SK-N-SH (cell line): ENCODE measurements around the gene RERG. TPM values are rescaled to one million over a fixed set of nuclear protein-coding genes. Genes with fewer than 3 reads are reported as not detected.

Experiments
- CTCF ChIA-PET: fragments of 300-600, 350-600 bp; formaldehyde crosslinking; extraction: SDS; loops from one replicate; lab custom pipeline; 2021; lab: Yijun Ruan, JAX
- POLR2A ChIA-PET: fragments of 350-600 bp; sonication (Branson Sonifier 250); formaldehyde crosslinking; extraction: SDS; loops from one replicate; lab custom pipeline; 2020; ENCODE audit warnings: antibody characterized with exemption, inconsistent platforms; lab: Yijun Ruan, JAX
- DNase-seq: peaks from one replicate; pipeline ENCODE4 v3.0.0; 2012
- H2AFZ ChIP-seq: fragments of 200-600 bp; sonication (generic); 2 replicates; pipeline ENCODE4 v1.8.1; 2016; ENCODE audit warnings: antibody characterized with exemption, mild to moderate bottlenecking, low read depth
- H3F3A ChIP-seq: fragments of 200-600 bp; sonication (generic); replicated peaks from 2 replicates; pipeline ENCODE3; 2016; ENCODE audit warnings: antibody characterized with exemption, mild to moderate bottlenecking; ENCODE audit not compliant: insufficient read depth
- H3K27ac ChIP-seq, 2 experiments: fragments of 200-500 bp in 1 of 2; fragments of 200-600 bp in 1 of 2; sonication (Bioruptor generic) in 1 of 2; sonication (generic), shearing (Covaris generic) in 1 of 2; 2 replicates each; pipeline versions ENCODE4 v1.5.1 to v1.6.1; 2014 to 2016; ENCODE audit warnings: low read depth in 2 of 2, inconsistent platforms in 1 of 2, low read length in 1 of 2, mild to moderate bottlenecking in 1 of 2, mixed read lengths in 1 of 2
- H3K27me3 ChIP-seq: fragments of 200-600 bp; sonication (generic), shearing (Covaris generic); 2 replicates; pipeline ENCODE4 v1.6.1; 2016; ENCODE audit warnings: mixed run types; ENCODE audit not compliant: insufficient read depth
- H3K36me3 ChIP-seq, 2 experiments: fragments of 200-500 bp in 1 of 2; fragments of 200-600 bp in 1 of 2; sonication (Bioruptor generic) in 1 of 2; sonication (generic) in 1 of 2; replicated peaks in 1 of 2; 2 replicates each; pipeline versions ENCODE3 to v1.5.1; 2014 to 2016; ENCODE audit warnings: low read length in 1 of 2, mild to moderate bottlenecking in 1 of 2; ENCODE audit not compliant: insufficient read depth in 2 of 2, control insufficient read depth in 1 of 2
- H3K4me1 ChIP-seq, 2 experiments: fragments of 200-500 bp in 1 of 2; fragments of 200-600 bp in 1 of 2; sonication (Bioruptor generic) in 1 of 2; sonication (generic), shearing (Covaris generic) in 1 of 2; 2 replicates each; pipeline versions ENCODE4 v1.5.1 to v1.6.1; 2014 to 2016; ENCODE audit warnings: low read depth in 1 of 2, low read length in 1 of 2, mixed run types in 1 of 2; ENCODE audit not compliant: insufficient read depth in 2 of 2, control insufficient read depth in 1 of 2
- H3K4me2 ChIP-seq: fragments of 200-600 bp; sonication (generic), shearing (Covaris generic); 2 replicates; pipeline ENCODE4 v1.6.1; 2017; ENCODE audit warnings: mixed run types
- H3K4me3 ChIP-seq, 2 experiments: fragments of 200-500 bp in 1 of 2; fragments of 200-600 bp in 1 of 2; sonication (Bioruptor generic) in 1 of 2; sonication (generic), shearing (Covaris generic) in 1 of 2; 2 replicates each; pipeline versions ENCODE4 v1.5.1 to v1.8.1; 2014 to 2016; ENCODE audit warnings: low read depth in 2 of 2, inconsistent platforms in 1 of 2, low read length in 1 of 2, mild to moderate bottlenecking in 1 of 2, mixed read lengths in 1 of 2, moderate library complexity in 1 of 2
- H3K79me2 ChIP-seq: fragments of 200-600 bp; sonication (generic); 2 replicates; pipeline ENCODE4 v1.8.1; 2017; ENCODE audit warnings: mild to moderate bottlenecking; ENCODE audit not compliant: insufficient read depth
- H3K9ac ChIP-seq: fragments of 200-600 bp; sonication (generic); 2 replicates; pipeline ENCODE4 v1.6.1; 2017; ENCODE audit warnings: mixed run types
- H3K9me2 ChIP-seq: fragments of 200-600 bp; sonication (generic); 2 replicates; pipeline ENCODE4 v1.6.1; 2017; ENCODE audit warnings: mixed run types
- H3K9me3 ChIP-seq: fragments of 200-600 bp; sonication (generic); 2 replicates; pipeline ENCODE4 v1.6.1; 2017; ENCODE audit warnings: mixed run types, mild to moderate bottlenecking, moderate library complexity
- H4K20me1 ChIP-seq: fragments of 200-600 bp; sonication (generic); 2 replicates; pipeline ENCODE4 v1.6.1; 2017; ENCODE audit warnings: mild to moderate bottlenecking, mixed run types; ENCODE audit not compliant: insufficient read depth
- CHD2 ChIP-seq: fragments of 150-350 bp; IDR thresholded peaks from 2 replicates; pipeline ENCODE4 v1.6.1; 2018; ENCODE audit warnings: low read length; ENCODE audit not compliant: partially characterized antibody
- ELF1 ChIP-seq: IDR thresholded peaks from 2 replicates; pipeline ENCODE4 v1.4.0; 2012
- EP300 ChIP-seq, 2 experiments: IDR thresholded peaks; 2 replicates each; pipeline versions ENCODE4 v1.4.0 to v1.6.1; 2012; ENCODE audit warnings: borderline replicate concordance in 1 of 2, low read depth in 1 of 2, low read length in 1 of 2
- FOSL2 ChIP-seq: IDR thresholded peaks from 2 replicates; pipeline ENCODE4 v1.4.0; 2012; ENCODE audit warnings: low read depth, mild to moderate bottlenecking, moderate library complexity, borderline replicate concordance
- FOXM1 ChIP-seq: IDR thresholded peaks from 2 replicates; pipeline ENCODE4 v1.4.0; 2012; ENCODE audit warnings: low read depth, mild to moderate bottlenecking
- GABPA ChIP-seq: IDR thresholded peaks from 2 replicates; pipeline ENCODE4 v1.4.0; 2012; ENCODE audit warnings: low read depth, mild to moderate bottlenecking
- JUND ChIP-seq: IDR thresholded peaks from 2 replicates; pipeline ENCODE4 v1.4.0; 2012
- MEF2A ChIP-seq: IDR thresholded peaks from 2 replicates; pipeline ENCODE4 v1.4.0; 2012; ENCODE audit warnings: low read depth, borderline replicate concordance
- MXI1 ChIP-seq: IDR thresholded peaks from 2 replicates; pipeline ENCODE4 v1.6.1; 2012; ENCODE audit warnings: mild to moderate bottlenecking, low read depth, low read length, improper control_type of control experiment
- NRF1 ChIP-seq: IDR thresholded peaks from 2 replicates; pipeline ENCODE4 v1.6.1; 2012; ENCODE audit warnings: low read depth, mild to moderate bottlenecking, low read length
- RAD21 ChIP-seq: IDR thresholded peaks from 2 replicates; pipeline ENCODE4 v1.6.1; 2012; ENCODE audit warnings: mild to moderate bottlenecking, low read length
- RCOR1 ChIP-seq: fragments of 150-350 bp; IDR thresholded peaks from 2 replicates; pipeline ENCODE4 v1.6.1; 2017; ENCODE audit warnings: antibody characterized with exemption, low read length
- RXRA ChIP-seq: IDR thresholded peaks from 2 replicates; pipeline ENCODE4 v1.4.0; 2012; ENCODE audit warnings: low read depth, mild to moderate bottlenecking, borderline replicate concordance
- SIN3A ChIP-seq: IDR thresholded peaks from 2 replicates; pipeline ENCODE4 v1.6.1; 2012; ENCODE audit warnings: low read depth, mild to moderate bottlenecking, low read length, moderate library complexity, borderline replicate concordance
- SMC3 ChIP-seq: IDR thresholded peaks from 2 replicates; pipeline ENCODE4 v1.6.1; 2012; ENCODE audit warnings: low read depth, low read length, improper control_type of control experiment
- TAF1 ChIP-seq: IDR thresholded peaks from 2 replicates; pipeline ENCODE4 v1.6.1; 2012; ENCODE audit warnings: low read depth, mild to moderate bottlenecking, low read length, moderate library complexity, borderline replicate concordance
- TEAD4 ChIP-seq: IDR thresholded peaks from 2 replicates; pipeline ENCODE4 v1.4.0; 2012; ENCODE audit warnings: mild to moderate bottlenecking, borderline replicate concordance; ENCODE audit not compliant: insufficient read depth
- WGBS: methylation state at CpG from one replicate; pipeline ENCODE4 v1.1.6; 2017; ENCODE audit warnings: low lambda C conversion rate; 5-methylcytosine and 5-hydroxymethylcytosine counted together
- polyA plus RNA-seq, 3 experiments: library from polyadenylated mRNA; depleted of rRNA; stranded (reverse); fragments of >200 nt; gene quantifications; 2 replicates each; pipeline ENCODE4 v1.2.3, GENCODE V29; 2012
- TF ChIP-seq, protein P1 (sequence below): IDR thresholded peaks from 2 replicates; pipeline ENCODE4 v1.4.0; 2012; ENCODE audit warnings: low read depth
- TF ChIP-seq, protein P2 (sequence below): fragments of 150-350 bp; IDR thresholded peaks from 2 replicates; pipeline ENCODE4 v1.6.1; 2016; ENCODE audit warnings: mild to moderate bottlenecking, low read depth, low read length

RERG gene
- polyA plus RNA-seq, 1 of the 3 experiments (the other 2 are of a cell fraction), result 0.49 TPM

DNA sequence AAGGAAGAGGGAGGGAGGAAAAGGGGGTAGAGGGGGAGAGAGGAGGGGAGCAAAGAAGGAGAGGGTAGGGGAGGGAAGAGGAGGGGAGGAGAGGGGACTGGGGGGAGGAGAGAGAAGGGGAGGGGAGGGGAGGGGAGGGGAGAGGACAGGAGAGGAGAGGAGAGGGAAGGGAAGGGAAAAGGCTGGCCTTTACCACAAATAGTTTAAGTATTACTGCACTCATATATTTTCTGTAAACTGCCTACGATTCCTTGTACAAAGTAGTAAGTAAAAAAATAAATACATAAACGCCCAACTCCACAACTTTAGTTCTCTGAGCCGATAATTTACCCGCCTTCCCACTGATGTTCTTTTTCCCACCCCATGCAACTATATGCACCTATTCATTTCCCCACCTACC lies 23.7 kb upstream of the RERG start (continued):
- no peak for TF ChIP-seq TEAD4

DNA sequence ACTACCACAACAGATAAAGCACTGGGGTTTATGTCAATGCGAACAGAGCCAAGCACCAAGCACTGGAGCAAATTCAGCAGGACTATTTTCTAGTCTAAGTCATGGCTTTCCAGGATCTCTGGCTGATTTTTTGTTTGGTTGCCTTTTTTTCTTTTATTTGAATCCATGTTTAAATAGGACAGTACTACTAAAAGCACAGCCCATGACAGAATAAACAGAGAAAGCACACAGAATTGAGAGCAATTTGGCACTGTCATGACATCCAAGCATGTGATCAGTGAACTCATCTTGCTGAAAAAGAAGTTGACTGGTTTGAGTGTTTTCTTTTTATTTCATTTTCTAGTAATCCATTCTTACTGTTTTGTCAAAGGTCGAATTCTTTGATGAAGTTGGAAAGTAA lies 23.1 kb upstream of the RERG start:
- Histone ChIP-seq H3K4me2 (no peak overlapping the region), H3K9me3 (no peaks in the 10 kb centered on the region; the same call in none of the 2 replicates), H3F3A (no peaks in the 10 kb centered on the region), H3K9ac (no peak overlapping the region), H3K4me1 (no peaks in the 10 kb centered on the region), H3K27me3 (peaks cover 6% of the 10 kb centered on the region; the same call in 1 of the 2 replicates), H3K27ac (no peak overlapping the region), H2AFZ (no peak overlapping the region), H3K4me3 (no peak overlapping the region), H3K36me3 (no peaks in the 10 kb centered on the region), H3K79me2 (no peaks in the 10 kb centered on the region), H3K9me2 (no peaks in the 10 kb centered on the region), H4K20me1 (no peaks in the 10 kb centered on the region)
- TF ChIP-seq RAD21, result no peak
- no peak for TF ChIP-seq SIN3A
- no peak for TF ChIP-seq TEAD4
- no peak for TF ChIP-seq FOSL2
- no peak for TF ChIP-seq JUND
- TF ChIP-seq TAF1, result no peak
- TF ChIP-seq ELF1, result no peak
- TF ChIP-seq CHD2, result no peak
- TF ChIP-seq NRF1, result no peak
- TF ChIP-seq GABPA, result no peak
- TF ChIP-seq EP300 (IDR thresholded peaks at IDR 0.05; ENCODE audit: borderline replicate concordance in 1 of 2, low read depth in 1 of 2, low read length in 1 of 2), result no peak
- TF ChIP-seq, protein P1, sequence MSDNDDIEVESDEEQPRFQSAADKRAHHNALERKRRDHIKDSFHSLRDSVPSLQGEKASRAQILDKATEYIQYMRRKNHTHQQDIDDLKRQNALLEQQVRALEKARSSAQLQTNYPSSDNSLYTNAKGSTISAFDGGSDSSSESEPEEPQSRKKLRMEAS, result no peak
- DNase-seq, result no peak
- 11% methylated on average over 2 of the region's 2 CpGs for WGBS
- CTCF ChIA-PET, result no interaction called here
- POLR2A ChIA-PET, result no interaction called here

DNA sequence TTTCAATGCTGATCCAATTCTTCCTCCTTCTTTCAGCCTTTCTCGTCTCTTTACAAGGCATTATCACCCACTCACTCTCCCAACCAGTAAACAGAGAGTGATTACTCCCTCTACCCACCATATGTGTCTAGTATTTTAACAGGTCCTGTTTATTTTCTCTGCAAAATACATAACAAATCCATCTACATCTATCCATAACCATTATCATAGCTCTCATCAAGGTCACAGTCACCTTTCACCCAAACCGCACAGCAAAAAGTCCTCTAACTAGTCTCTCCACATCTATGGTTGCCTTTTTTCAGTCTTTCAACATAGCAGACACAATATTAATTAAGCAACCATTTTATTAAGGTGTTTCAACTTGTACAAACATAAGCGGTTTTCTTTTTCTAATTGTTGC lies 21.9 kb upstream of the RERG start:
- Histone ChIP-seq H4K20me1 (no peaks in the 10 kb centered on the region), H2AFZ (no peak overlapping the region), H3K79me2 (no peaks in the 10 kb centered on the region), H3K27ac (no peak overlapping the region), H3K9me2 (no peaks in the 10 kb centered on the region), H3F3A (no peaks in the 10 kb centered on the region), H3K9me3 (no peaks in the 10 kb centered on the region; the same call in none of the 2 replicates), H3K4me3 (no peak overlapping the region), H3K9ac (no peak overlapping the region), H3K27me3 (peaks cover 6% of the 10 kb centered on the region; the same call in 1 of the 2 replicates), H3K36me3 (no peaks in the 10 kb centered on the region), H3K4me1 (no peaks in the 10 kb centered on the region), H3K4me2 (no peak overlapping the region)
- TF ChIP-seq MEF2A (no peak), FOSL2 (no peak), TAF1 (no peak), GABPA (no peak), RCOR1 (no peak), SIN3A (no peak), SMC3 (no peak), RXRA (no peak), MXI1 (no peak), RAD21 (no peak), FOXM1 (no peak), EP300 (IDR thresholded peaks at IDR 0.05; ENCODE audit: borderline replicate concordance in 1 of 2, low read depth in 1 of 2, low read length in 1 of 2) (no peak)
- TF ChIP-seq, protein P2, sequence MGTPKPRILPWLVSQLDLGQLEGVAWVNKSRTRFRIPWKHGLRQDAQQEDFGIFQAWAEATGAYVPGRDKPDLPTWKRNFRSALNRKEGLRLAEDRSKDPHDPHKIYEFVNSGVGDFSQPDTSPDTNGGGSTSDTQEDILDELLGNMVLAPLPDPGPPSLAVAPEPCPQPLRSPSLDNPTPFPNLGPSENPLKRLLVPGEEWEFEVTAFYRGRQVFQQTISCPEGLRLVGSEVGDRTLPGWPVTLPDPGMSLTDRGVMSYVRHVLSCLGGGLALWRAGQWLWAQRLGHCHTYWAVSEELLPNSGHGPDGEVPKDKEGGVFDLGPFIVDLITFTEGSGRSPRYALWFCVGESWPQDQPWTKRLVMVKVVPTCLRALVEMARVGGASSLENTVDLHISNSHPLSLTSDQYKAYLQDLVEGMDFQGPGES, result no peak
- 4% methylated on average over 3 of the region's 3 CpGs for whole genome bisulfite sequencing
- POLR2A ChIA-PET, result no interaction called here
- CTCF ChIA-PET, result interaction anchor here (2.1 to 3.4 kb wide), 2 partner anchors 22 to 26 kb away, joined by 8 to 16 read pairs; partner anchors contain the start of gene RERG
- DNase-seq, result no peak
